GM18868 (cell line): ENCODE results near the gene ZNF678.
"Not testable (repeated sequence)": the region's sequence is repeated elsewhere in the genome, so short reads cannot be mapped to it uniquely, and the experiment has no call there.

Source experiments
- ATAC-seq: cut with Tn5 transposase; IDR thresholded peaks from one replicate; pipeline ENCODE4 v1.9.1; 2021; ENCODE audit warnings: mild to moderate bottlenecking, moderate library complexity; ENCODE audit not compliant: unreplicated experiment

Gene ZNF678

DNA sequence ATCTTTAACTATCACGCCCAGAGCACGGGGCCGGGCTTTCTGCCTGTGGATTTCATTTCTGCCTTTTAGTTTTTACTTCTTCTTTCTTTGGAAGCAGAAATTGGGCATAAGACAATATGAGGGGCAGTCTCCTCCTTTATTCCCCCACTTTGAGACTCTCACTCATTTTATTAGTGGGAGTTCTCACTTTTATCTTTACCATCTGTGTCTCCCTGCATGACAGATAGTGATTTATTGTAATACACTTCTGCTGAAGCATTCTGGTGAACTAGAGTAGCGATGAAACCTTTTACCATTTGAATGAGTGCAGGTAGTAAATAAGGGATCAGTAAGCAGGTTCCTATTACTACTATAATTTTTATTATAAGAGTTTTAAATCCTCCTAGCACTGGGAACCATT, 26.4 kb downstream of the ZNF678 start:
- ATAC-seq, result not testable (repeated sequence)

DNA sequence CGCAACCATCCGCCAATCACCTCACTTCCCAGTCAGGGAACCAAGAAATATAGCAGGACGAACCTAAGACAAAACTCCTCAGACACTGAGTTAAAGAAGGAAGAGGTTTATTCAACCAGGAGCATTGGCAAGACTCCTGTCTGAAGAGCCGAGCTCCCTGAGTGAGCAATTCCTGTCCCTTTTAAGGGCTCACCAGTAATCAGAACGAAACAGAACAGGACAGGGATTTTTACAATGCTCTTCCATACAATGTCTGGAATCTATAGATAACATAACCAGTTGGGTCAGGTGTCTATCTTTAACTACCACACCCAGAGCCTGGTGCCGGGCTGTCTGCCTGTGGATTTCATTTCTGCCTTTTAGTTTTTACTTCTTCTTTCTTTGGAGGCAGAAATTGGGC, 32.9 kb downstream of the ZNF678 start:
- not testable (repeated sequence) for ATAC-seq

DNA sequence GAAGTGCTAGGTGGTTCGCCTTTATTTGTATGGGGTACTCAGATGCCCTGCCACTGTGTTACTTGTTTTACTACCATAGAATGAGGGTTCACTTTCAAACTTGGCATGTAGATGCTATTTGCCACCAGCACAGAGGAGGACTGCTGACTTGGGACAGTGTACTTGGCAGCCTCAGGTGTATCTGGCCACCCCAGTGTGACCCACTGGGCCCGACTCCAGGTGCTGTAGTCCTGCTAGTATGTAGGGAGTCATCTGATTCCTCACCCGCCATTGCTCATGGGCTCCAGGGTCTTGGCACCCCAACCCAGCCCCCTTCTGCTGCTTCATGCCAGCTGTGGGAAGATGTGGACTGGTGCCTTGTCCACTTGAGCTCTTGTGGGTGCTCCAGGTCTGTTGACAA, 40.0 kb downstream of the ZNF678 start:
- no peak for ATAC-seq

GRCh38 chr1:227604446-227604845, 41.1 kb downstream of the ZNF678 start:
- ATAC-seq, result no peak

DNA sequence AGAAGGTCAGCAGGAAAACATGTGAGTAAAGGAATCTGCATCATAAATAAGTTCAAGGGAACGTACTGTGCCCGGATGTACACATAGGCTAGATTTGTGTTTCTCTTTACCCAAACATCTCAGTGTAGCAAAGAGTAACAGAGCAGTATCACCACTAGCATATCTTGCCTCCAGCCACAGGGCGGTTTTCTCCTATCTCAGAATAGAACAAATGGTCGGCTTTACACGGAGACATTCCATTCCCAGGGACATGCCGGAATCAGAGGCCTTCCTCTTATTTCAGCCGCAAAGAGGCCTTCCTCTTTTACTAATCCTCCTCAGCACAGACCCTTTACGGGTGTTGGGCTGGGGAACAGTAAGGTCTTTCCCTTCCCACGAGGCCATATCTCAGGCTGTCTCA, 42.9 kb downstream of the ZNF678 start:
- not testable (repeated sequence) for ATAC-seq

DNA sequence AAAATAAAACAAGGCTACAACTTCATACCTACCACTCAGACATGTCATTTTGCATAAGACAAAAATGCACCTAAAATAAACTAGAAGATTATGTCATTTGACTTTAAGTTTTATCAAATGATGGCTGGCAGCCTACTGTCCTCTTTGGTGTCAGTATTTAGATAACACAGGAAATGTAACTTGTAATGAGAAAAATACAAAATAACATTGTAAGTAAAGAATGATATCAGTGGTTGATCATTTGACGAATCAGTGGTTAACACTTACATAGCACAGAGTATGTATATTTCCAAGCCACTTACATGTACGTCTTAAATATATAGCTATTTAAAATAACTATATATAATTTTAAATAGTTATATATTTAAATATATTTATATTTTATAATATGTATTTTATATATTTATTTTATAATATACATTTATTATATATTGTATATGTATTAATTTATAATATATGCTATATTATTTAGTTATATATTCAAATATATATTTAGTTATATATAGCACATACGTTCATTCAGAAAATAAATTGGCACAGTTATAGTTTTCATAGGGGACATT, 44.1 kb downstream of the ZNF678 start:
- ATAC-seq, result no peak

- no peak for ATAC-seq
Observed at GRCh38 chr1:227612658-227613057, 49.3 kb downstream of the ZNF678 start.

DNA sequence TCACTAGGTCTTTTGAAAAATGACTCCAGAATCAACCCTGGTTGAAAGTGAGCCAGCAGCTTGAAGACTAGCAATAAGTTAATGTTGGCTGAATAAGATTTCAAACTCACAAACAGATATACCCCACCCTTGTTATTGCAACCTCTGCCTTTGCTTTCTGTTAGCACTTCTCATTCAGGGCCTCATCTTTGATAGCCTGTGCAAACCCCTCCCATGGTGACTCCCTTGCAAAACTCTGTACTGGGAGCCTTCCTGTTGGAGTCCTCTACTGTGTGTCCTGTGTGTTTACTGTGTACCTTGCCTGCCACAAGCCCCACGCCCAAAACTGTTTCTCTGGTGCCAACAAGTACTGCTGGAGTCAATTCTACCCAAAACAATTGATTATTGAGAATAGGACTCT, 50.2 kb downstream of the ZNF678 start:
- ATAC-seq, result no peak

- no peak for ATAC-seq
Observed at GRCh38 chr1:227621211-227621610, 57.9 kb downstream of the ZNF678 start.

- ATAC-seq, result no peak
Observed at GRCh38 chr1:227622739-227623475, 59.6 kb downstream of the ZNF678 start.

DNA sequence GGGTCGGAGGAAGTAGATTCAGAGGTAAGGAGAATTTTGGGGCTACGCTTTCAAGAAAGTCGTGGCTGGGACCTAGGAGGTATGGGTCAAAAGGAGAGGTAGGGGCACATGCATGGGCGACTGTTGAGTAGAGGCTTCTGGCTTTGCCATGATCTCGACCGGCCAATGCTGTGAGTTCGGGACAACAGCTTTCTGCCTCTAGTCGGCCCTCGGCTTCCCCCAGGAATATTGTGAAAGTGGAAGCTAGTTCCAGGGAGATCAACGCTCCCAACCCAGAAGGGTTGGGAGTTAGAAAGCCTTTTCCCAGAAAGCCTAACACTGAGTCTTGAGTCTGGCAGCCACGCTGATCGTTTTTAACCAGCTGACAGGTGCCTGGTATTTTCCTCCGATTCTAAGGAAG, 69.0 kb downstream of the ZNF678 start:
- no peak for ATAC-seq

- ATAC-seq, result no peak
Observed at GRCh38 chr1:227635596-227635995, 72.2 kb downstream of the ZNF678 start.

DNA sequence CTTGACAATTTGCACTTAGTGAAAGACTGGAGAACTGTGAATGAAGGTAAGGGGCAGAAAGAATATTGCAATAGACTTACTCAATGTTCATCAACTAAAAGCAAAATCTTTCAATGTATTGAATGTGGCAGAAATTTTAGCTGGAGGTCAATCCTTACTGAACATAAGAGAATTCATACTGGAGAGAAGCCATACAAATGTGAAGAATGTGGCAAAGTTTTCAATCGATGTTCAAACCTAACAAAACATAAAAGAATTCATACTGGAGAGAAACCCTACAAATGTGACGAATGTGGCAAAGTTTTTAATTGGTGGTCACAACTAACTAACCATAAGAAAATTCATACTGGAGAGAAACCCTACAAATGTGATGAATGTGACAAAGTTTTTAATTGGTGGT, 91.1 kb downstream of the ZNF678 start:
- no peak for ATAC-seq

GRCh38 chr1:227654858-227655752, 91.7 kb downstream of the ZNF678 start:
- ATAC-seq, result no peak

- ATAC-seq, result no peak
Observed at GRCh38 chr1:227661495-227661894, 98.1 kb downstream of the ZNF678 start.

GRCh38 chr1:227662933-227663332, 99.6 kb downstream of the ZNF678 start:
- no peak for ATAC-seq

DNA sequence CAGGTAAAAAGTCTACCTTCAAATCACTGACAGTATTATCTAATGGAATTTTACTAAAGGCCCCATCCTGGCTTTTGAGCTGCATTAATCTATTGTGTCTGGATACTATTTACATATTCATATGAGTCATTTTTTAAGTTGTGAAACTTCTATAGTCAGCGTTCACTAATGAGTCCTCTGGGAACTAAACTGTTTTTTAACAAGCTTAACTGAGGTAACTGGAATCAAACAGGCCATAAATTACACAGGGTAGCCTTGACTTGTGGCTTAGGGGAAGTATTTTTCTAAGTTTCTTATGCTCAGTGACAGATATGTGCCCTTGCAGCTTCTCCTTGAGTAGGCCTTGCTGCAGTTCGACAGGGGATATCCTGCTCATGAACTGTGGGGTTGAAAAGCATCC, 102.9 kb downstream of the ZNF678 start:
- ATAC-seq, result no peak

GRCh38 chr1:227673441-227673840, 110.1 kb downstream of the ZNF678 start:
- ATAC-seq, result no peak

DNA sequence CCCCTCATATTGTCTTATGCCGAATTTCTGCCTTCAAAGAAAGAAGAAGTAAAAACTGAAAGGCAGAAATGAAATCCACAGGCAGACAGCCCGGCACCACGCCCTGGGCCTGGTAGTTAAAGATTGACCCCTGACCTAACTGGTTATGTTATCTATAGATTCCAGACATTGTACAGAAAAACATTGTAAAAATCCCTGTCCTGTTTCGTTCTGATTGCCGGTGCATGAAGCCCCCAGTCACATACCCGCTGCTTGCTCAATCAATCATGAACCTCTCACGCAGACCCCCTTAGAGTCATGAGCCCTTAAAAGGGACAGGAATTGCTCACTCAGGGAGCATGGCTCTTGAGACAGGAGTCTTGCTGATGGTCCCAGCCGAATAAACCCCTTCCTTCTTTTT, 122.5 kb downstream of the ZNF678 start:
- no peak for ATAC-seq

- no peak for ATAC-seq
Observed at GRCh38 chr1:227697321-227697864, 134.0 kb downstream of the ZNF678 start.

- ATAC-seq, result not testable (repeated sequence)
Observed at GRCh38 chr1:227701631-227702030, 138.3 kb downstream of the ZNF678 start.

DNA sequence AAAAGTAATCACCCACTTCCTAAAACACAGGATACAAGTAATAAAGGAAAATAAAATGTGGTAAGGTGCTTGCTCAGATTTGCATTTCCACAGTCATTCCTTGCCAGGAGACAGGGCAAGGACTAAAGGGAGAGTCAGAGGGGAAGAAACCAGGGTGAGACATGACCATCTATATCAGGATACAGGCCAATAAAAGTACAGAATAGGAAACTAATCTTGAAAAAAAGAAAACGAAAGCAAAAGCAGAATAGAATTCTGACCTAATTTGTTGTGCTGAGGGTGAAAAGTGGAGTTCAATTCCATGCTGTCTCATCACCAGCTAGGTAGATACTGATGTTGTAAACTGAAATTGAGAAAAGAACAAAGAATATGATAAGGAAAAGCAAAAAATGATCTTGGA, 144.5 kb downstream of the ZNF678 start:
- no peak for ATAC-seq
